Osteoblast (primary cell): Measurements from ENCODE around the gene DAAM2. TPM values are rescaled to one million over a fixed set of nuclear protein-coding genes. Genes with fewer than 3 reads are reported as not detected.

Experiments
- DNase-seq: peaks from one replicate; pipeline ENCODE4 v3.0.0; 2011; ENCODE audit warnings: low spot score, mixed read lengths; ENCODE audit not compliant: insufficient read length; ENCODE audit errors: missing footprints
- H2AFZ ChIP-seq: 2 replicates; pipeline ENCODE4 v1.6.0; 2011; ENCODE audit warnings: mild to moderate bottlenecking, low read length
- H3K27ac ChIP-seq: 2 replicates; pipeline ENCODE4 v1.5.1; 2011; ENCODE audit warnings: mild to moderate bottlenecking, low read depth, low read length, moderate library complexity
- H3K27me3 ChIP-seq: 2 replicates; pipeline ENCODE4 v1.6.0; 2012; ENCODE audit warnings: mild to moderate bottlenecking, control low read depth, inconsistent platforms, low read length, moderate library complexity; ENCODE audit not compliant: insufficient read depth
- H3K36me3 ChIP-seq: 2 replicates; pipeline ENCODE4 v1.5.1; 2011; ENCODE audit warnings: mild to moderate bottlenecking, low read length, control low read depth, moderate library complexity; ENCODE audit not compliant: insufficient read depth
- H3K4me1 ChIP-seq: 2 replicates; pipeline ENCODE4 v1.5.1; 2011; ENCODE audit warnings: mild to moderate bottlenecking, low read length, control low read depth, moderate library complexity; ENCODE audit not compliant: insufficient read depth
- H3K4me2 ChIP-seq: 2 replicates; pipeline ENCODE4 v1.6.0; 2011; ENCODE audit warnings: mild to moderate bottlenecking, low read length; ENCODE audit not compliant: insufficient read depth
- H3K4me3 ChIP-seq: fragments of 200-600 bp; sonication (generic); 3 replicates; pipeline ENCODE4 v1.5.1; 2012; ENCODE audit warnings: mild to moderate bottlenecking, low read length, inconsistent platforms; ENCODE audit not compliant: insufficient read depth
- H3K79me2 ChIP-seq: 2 replicates; pipeline ENCODE4 v1.6.0; 2012; ENCODE audit warnings: mild to moderate bottlenecking, low read length, control low read depth, inconsistent platforms; ENCODE audit not compliant: insufficient read depth
- H3K9me3 ChIP-seq: 2 replicates; pipeline ENCODE4 v1.5.1; 2011; ENCODE audit warnings: low read depth, low read length, control low read depth
- H4K20me1 ChIP-seq: 2 replicates; pipeline ENCODE4 v1.6.0; 2012; ENCODE audit warnings: mild to moderate bottlenecking, low read length, control low read depth; ENCODE audit not compliant: insufficient read depth
- CTCF ChIP-seq: IDR thresholded peaks from 2 replicates; pipeline ENCODE4 v1.5.1; 2011; ENCODE audit warnings: mild to moderate bottlenecking, low read depth, low read length, moderate library complexity; ENCODE audit errors: extremely low read depth
- total RNA-seq: library from RNA; depleted of rRNA; stranded (reverse); fragments of >200 nt; gene quantifications from 2 replicates; pipeline ENCODE4 v1.2.3, GENCODE V29; 2012

The DAAM2 gene
- total RNA-seq, 1 donor = 29.0 TPM

DNA sequence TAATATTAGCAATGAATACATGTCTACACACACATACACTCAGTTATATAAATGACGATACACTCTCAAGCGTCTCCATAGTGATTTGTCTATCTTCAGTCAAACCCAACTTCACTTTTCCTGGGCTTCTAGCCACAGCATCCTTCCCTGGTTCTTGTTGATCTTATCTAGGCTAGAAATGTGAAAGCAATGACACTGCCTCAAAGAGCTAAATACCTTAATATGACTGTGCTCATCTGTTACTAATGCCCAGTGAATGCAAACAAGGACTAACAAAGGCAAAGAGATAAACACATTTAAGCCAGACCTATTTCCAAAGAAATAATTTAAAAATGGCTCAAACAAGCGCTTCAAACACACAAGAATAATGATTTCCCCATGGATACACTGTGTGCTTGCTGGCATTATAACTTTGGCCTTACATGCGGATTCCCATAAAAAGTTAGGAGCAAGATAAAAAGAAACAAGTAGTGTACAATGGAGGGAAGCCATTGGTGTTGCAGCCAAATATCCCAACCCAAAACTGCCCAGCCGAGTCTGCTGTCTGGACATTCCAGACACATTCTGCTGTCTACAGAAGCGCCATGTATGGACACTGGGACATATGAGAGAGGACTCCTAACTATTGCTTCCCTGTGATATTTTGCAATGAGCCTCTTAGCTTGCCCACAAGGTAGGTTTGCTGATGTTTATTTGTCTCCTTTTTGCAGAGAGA is 19.5 kb upstream of the DAAM2 start:
- TF ChIP-seq CTCF = no peak
- Histone ChIP-seq H4K20me1 (no peaks in the 10 kb centered on the region), H3K4me3 (no peak overlapping the region), H3K4me1 (no peaks in the 10 kb centered on the region), H3K79me2 (no peaks in the 10 kb centered on the region), H3K4me2 (no peak overlapping the region), H3K27ac (no peak overlapping the region), H3K9me3 (no peaks in the 10 kb centered on the region), H3K36me3 (no peaks in the 10 kb centered on the region), H3K27me3 (peaks cover 7% of the 10 kb centered on the region), H2AFZ (no peak overlapping the region)
- no peak for DNase-seq

GRCh38 chr6:39773782-39774181 is 18.4 kb upstream of the DAAM2 start:
- H3K27ac ChIP-seq = no peak overlapping the region
- no peaks in the 10 kb centered on the region for H3K36me3 ChIP-seq
- no peak overlapping the region for H3K4me2 ChIP-seq
- DNase-seq = no peak
- H3K27me3 ChIP-seq = peaks cover 7% of the 10 kb centered on the region
- no peak overlapping the region for H3K4me3 ChIP-seq
- no peak overlapping the region for H2AFZ ChIP-seq
- no peak for TF ChIP-seq CTCF
- no peaks in the 10 kb centered on the region for H4K20me1 ChIP-seq
- H3K9me3 ChIP-seq = no peaks in the 10 kb centered on the region
- H3K4me1 ChIP-seq = no peaks in the 10 kb centered on the region
- no peaks in the 10 kb centered on the region for H3K79me2 ChIP-seq

DNA sequence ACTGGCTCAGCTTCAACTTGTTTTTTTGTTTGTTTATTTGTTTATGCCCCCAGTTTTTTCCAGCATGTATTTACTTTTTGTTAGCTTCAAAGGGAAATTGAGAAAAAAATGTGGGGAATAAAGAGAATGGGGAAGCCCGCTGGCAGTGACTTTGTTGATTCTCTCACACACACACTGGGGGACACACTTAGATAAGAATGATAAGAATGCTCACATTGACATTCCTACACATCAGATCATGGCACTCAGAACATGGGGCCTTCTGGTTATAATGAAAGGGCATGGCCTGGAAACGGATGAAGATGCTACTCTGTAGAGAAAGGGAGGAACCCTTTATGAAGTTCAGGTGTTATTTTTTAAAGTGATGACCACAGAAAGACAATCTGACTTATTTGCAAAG is 15.6 kb upstream of the DAAM2 start:
- H4K20me1 ChIP-seq = no peaks in the 10 kb centered on the region
- TF ChIP-seq CTCF = no peak
- H3K27me3 ChIP-seq = peaks cover 7% of the 10 kb centered on the region
- H3K4me1 ChIP-seq = peaks cover 3% of the 10 kb centered on the region
- H3K4me3 ChIP-seq = no peak overlapping the region
- no peaks in the 10 kb centered on the region for H3K36me3 ChIP-seq
- H3K9me3 ChIP-seq = no peaks in the 10 kb centered on the region
- H3K27ac ChIP-seq = no peak overlapping the region
- H2AFZ ChIP-seq = no peak overlapping the region
- H3K4me2 ChIP-seq = no peak overlapping the region
- no peaks in the 10 kb centered on the region for H3K79me2 ChIP-seq
- DNase-seq = no peak

- no peak for TF ChIP-seq CTCF
- Histone ChIP-seq H3K4me3 (no peak overlapping the region), H3K27me3 (peaks cover 7% of the 10 kb centered on the region), H3K36me3 (no peaks in the 10 kb centered on the region), H3K27ac (no peak overlapping the region), H3K79me2 (no peaks in the 10 kb centered on the region), H2AFZ (peak overlapping the region; percentile 57), H3K4me1 (peaks cover 3% of the 10 kb centered on the region), H4K20me1 (no peaks in the 10 kb centered on the region), H3K9me3 (no peaks in the 10 kb centered on the region), H3K4me2 (no peak overlapping the region)
- no peak for DNase-seq
Observed at GRCh38 chr6:39777218-39777617, 15.0 kb upstream of the DAAM2 start.
